Kasumi-1 (cell line): ENCODE data around the gene ADAMTS8.

Experiments used
- DNase-seq, 2 experiments: peaks; one replicate each; lab custom pipeline; 2025; lab: John Stamatoyannopoulos, UW

The ADAMTS8 gene

DNA sequence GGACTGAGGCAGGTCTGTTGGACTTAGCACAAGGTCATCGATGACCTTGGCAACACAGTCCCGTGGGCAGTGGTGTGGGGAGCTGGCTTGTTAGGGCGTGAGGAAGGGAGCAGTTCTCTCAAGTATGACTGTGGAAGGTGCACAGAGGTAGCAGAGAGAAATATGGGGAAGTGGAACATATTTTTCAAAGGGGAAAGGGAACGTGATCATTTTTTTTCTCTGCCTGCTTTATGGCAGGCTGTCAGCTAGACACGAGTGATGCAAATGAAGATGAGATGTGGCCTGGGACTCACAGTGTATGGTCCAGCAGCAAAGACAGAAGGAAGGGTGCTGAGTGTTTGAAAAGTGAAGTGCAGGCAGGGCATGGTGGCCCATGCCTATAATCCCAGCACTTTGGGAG lies 30.6 kb downstream of the ADAMTS8 start:
- peak in 1 of 2 experiments; percentile 7 for DNase-seq

DNA sequence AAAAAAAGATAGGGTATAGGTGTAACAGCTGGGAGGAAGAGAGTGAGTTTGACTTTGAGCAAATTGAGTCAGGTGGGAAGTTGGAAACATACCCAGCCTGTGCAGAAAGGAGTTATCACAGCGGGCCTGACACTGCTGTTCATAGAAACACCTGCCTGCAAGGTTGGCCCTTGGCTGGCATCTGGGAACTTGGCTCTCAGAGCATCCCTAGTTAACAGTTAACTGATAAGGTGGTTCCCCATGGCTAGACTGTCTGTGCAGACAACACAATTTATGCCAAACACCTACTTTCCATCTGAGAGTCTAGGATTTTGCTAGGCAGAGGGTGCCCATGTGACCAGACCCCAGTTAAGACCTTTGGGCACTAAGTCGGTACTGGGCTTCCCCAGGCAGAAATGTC lies 31.4 kb downstream of the ADAMTS8 start:
- DNase-seq, result no peak

DNA sequence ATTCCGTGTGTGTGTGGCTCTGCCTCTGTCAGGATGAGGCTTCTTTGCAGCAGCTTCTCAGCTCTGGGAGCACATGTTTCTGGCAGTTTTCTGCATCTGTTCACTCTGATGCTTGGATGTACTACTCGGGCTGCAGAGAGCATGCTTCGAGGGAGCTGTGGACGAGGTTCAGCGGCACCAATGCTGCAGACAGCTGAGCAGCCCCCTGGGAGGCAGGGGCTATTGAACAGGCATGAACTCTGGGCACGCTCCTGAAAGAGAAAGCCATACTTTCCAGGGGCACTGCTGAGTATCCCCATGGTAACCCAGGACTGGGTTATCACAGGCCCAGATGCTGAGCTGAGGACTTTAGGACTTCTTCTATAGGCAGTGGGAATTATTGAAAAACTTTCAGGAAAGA lies 33.8 kb downstream of the ADAMTS8 start:
- no peak for DNase-seq

DNA sequence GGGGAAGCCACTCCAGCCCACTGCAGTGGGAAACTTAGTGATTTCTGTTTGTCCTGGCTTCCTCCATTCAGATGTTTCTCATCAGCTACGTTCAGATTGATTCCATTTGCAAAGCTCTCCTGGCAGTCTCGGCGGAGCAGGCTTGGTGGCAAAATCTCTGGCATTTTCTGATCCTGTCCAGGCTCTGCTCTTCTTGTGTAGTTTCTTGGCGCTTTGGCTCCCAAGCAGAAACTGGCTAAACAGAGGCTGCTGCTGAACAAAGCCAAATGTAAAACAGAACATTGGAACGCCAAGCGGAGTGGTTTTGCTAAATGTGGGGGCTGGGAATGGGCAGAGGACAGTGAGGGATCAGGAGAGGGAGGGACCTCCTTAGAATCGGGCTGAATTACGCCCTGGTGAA lies 36.7 kb downstream of the ADAMTS8 start:
- DNase-seq, result no peak

DNA sequence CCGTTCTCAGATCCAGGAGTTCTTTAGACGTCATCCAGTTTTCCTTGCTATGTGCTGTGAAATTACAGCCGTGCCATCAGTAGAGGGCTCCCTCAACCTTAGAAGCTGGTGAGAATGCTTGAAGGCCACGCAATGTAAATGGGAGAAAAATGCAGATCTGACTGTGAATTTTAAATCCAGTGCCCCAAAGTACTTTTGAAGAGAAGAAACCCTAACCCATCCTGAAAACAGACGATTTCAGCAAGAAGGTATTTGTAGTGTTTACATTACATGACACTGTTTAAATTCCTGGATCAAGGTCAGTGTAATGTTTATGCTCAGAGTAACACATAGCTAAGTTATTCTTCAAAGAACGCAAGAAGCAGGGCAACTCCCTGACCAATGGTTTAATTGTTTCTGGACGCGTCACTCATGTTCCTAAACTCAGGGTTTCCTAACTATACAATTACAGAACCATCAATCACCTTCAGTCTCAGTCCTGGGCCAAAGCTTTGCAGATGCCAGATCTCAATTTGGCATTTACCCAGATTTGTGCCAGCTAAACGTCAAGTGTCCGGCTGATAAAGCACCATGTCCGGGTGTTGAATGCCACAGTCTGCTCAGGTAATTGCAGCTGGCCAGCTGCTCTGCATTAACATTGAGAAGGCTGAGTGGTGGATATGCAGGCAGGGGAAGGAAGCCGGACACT lies 38.2 kb downstream of the ADAMTS8 start:
- DNase-seq, result peak; percentile 68 to 72

DNA sequence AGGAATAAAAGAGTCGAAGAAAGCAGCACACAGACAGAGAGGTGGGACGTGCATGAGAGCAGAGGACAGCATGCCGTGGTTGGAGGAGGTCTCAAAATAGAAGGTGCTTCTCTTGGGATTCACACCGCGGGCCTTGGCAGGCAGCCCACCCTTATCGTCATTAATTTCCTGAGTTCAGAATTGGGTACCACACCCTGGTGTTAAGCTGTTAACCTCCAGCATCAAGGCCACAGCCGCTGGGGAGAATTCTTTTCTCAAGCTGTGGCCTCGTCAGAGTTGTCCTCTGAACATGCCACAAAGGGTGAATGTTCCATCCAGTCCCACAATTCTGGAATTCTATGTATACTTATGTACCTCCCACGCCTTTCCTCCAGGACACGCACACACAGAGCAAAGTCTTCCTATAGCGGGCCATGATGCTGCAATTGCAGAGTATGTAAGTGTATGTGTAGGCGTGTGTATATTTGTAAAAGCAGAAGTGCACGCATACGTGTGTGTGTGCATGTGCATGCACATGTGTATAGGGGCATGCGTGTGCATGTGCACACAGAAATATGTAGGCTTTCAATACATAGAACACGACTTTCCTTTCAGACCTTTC lies 39.0 kb downstream of the ADAMTS8 start:
- DNase-seq, result no peak

DNA sequence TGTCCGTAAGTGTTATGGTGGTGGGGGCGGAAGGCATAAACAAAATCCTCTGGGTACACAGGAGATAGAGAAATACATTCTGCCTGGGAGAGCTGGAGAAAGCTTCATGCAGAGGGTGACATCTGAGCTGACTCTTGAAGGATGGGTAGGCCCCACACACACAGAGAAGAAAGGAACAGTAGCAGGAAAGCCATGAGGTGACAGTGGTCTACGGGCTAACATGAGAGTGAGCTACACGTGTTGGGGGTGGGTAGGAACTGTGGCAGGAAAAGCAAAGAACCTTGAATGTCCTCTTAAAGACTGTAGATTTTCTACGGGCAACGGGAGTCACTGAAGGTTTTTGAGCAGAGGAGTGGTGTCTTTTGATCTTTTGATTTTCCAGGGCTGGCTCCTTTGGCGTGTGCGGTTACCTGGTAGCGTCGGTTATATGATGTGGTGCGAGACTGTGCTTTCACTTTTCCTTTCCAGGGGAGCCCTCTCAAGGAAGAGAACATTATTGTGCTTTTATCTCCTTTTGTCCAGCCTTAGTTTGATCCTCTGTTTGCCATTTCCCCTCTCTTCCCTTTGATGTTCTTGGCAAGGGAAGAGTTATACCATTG lies 39.7 kb downstream of the ADAMTS8 start:
- no peak for DNase-seq

DNA sequence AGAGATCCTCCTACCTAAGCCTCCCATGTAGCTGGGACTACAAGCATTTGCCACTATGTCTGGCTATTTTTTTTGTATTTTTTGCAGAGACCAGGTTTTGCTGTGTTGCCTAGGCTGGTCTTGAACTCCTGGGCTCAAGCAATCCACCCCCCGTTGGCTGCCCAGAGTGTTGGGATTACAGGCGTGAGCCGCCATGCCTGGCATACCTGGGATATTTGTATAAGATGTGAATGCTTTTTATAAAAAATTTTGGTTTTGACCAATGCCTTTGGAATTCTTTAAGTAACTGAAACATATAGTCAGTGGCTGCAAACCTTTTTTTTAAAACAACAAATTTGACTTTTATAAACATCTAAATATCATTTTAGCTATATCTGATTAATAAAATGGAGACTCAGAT lies 42.4 kb downstream of the ADAMTS8 start:
- no peak for DNase-seq

DNA sequence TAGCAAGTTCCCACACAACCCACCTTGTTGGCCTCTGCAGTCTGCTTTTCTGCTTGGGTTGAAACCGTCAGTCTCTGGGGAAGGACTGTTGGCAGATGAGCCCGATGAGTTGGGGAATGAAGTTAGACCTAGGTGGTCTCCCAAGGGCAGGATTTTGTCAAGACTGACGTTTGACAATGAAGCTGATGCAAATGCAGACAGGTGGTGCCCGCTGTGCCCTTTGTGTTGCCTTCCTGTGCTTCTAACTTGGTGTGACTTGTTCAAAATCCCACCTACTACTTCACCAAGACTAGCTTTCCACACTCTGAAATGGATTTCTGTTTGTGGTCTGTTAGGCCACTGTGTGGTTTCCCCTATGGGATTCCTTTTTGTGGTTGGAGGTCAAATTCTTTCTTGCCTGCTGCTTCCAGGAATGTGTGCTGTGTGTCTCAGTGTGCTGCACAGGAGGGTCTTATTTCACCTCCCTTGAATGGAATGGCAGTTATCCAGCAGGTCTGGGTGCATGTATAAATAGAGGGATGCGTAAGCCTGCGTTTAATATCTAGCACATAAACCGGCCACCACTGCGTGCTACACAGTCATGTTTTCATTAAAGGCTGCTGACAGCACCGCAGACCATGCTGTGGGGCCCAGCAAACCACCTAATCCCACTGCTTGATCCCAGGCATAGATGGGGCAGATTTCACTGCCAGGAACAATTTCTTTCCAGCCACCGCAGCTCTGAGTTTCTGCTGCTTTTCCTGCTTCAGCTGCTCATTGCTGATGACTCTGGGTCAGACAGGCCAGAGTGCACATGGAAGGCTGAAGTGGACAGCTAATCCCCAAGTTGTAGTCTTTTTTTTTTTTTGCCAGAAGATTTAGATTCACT lies 44.8 kb downstream of the ADAMTS8 start:
- no peak for DNase-seq

DNA sequence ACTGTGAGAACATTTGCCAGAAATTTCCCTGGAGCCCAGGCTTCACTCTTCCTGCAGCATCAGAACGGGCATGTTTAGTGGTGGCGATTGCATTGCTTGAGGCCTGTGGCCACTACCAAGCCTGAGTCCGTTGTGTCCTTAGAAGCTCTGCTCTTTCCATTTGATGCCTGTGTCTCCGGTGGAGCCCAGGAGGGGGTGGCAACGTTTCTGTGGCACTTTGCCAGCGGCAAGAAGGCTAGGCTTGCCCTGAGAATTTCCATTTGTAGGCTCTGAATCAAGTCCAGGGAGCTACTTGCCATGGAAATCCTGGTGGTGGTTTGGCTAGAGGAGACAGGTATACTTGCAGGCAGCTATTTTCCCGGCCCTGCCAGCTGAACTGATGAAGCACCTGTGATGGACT lies 47.1 kb downstream of the ADAMTS8 start:
- no peak for DNase-seq

DNA sequence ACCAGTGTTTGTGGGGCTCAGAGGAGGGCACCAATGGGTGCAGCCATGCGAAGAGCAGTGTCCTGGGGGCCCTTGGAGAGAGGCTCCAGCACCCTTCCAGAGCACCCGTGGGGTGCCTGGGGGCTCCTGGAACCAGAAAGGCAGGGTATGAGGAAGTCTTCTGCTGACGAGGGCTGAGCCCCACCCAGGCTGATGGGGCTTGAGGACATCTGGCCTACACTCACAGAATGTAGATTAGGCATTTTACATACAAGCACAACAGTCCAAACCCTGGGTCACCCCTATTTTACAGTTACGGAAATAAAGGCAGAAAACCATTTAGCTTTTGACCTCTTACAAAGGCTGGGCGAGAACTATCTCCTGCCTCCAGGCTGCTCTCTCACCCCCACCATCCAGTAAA lies 47.6 kb downstream of the ADAMTS8 start:
- DNase-seq, result no peak

DNA sequence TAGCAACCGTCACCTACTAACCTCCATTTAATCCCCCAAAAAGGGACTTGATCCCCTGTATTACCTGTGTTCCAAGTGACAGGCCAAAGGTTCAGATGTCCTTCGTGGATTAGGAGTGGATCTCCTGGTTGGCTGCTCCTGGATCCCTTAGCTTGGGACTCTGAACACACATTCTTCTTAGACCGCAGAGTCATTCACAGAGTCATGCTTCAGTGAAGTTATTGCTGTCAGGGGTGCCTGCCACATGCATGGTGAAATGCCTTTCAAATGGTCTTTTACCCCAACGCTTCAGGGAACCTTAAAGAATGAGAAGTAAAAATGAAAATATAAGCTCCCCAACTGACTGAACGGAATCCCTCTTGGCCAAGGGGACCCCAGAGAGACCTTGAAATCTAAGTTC lies 49.1 kb downstream of the ADAMTS8 start:
- DNase-seq, result no peak

DNA sequence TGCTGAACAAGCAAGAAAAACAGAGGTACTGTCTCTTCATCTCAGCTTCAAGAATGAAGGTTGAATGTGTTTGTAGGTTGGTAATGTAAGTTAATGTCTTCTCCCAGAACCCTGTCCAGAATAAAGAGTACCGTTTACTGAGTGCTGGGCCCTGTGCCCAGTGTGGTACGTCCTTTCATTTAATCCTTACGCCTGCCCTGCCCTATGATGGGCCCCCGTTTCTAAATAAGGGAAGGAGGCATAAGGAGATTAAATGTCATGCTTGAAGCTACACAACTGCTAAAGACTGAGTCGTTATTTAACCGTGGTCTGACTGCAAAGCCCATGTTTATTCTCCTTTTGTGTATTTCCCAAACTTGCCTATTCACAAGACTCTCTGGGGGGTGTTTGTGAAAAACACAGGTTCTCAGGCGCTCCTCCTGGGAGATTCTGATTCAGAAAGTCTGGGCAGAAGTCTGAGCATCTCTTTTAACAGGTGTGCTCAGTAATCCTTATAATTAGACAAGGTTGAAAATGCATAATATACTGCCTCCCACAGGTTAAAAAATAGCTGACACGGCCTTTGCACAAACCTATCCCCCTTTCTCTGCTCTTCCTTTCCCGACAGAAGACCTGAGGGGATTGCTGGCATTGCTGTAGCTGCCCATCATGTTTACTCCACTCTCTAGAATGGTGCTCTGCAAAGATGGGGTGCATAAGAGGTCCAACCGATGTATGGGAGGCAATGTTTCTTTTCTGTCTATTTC lies 57.4 kb downstream of the ADAMTS8 start:
- peak in 1 of 2 experiments; percentile 11 for DNase-seq

DNA sequence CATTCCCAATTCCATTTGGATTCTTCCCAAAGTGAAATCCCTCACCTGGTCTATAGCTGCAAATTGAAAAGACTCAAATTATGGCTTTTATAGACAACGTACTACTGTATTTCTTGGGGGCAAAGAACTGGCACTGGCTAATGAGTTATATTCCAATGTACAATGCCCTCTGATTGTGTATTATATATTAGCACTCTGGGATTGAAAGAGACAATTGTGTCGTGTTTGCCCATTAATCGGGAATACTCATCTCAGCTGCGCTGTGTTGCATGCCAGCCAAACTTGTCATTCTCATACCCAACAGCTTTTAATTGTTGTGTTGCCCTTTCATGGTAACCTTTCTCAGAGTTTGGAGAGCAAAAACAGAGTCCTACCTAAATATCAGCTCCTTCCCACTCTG lies 58.7 kb downstream of the ADAMTS8 start:
- DNase-seq, result no peak

DNA sequence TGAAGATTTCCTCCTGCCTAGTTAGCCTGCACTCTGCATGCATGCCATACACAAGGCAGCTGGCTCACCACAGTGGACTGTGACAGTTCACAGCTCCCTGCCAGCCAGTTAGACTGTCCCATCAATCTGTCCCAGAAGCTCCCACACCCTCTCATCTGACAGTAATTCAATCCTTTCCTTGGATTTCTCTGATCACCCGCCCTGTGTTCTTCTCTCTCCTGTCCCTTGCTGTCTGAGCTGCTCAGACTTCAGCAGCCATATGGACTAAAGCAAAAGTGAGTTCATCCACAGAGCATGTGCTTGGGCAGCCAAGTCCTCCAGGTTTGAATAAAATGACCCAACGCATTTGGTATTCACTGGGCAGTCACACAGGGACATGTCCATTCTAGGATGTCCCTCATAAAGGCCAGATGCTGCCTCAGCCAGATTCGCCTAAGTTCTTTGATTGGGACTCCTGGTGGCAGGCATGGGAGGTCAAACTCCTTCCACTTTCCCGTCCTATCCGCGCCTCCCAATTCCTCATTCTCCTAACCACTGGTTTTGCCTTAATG lies 59.2 kb downstream of the ADAMTS8 start:
- DNase-seq, result no peak

DNA sequence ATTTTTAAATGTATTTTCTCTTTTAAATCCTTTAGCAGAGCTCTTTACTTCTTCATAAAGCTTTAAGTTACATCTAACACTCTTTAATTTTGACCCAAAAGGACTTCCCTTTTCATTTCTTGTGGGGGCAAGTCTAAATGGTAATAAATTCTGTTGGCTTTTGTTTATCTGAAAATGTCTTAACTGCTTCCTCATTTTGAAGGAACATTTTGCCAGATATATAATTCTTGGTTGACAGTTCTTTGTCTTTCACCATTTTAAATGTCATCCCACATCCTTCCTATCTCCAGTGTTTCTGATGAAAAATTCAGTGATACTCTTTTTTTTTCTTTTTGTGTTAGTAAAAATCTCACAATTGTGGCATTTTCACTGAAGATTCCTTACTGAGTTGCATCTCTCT lies 69.0 kb downstream of the ADAMTS8 start:
- DNase-seq, result peak; percentile 70 to 78

DNA sequence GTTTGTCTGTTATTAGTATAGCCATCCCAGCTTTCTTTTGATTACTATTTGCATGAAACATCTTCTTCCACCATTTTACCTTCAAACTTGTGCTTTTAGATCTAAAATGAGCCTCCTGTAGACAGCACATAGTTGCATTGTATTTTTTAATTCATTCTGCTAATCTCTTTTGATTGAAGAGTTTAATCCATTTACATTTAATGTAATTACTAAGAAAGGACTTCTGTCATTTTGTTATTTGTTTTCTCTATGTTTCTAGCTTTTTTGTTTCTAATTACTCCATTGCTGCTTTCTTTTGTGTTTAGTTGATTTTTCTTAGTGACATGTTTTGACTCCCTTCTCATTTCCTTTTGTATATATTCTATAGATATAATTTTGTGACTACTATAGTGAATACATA lies 70.0 kb downstream of the ADAMTS8 start:
- DNase-seq, result no peak
